A673 (cell line): Measurements from ENCODE around the gene SKP1.

ENCODE experiments used
- EZH2 ChIP-seq: fragments of 200-600 bp; sonication (generic); IDR thresholded peaks from 2 replicates; pipeline ENCODE4 v1.6.1; 2017; ENCODE audit warnings: borderline replicate concordance, low read depth, mild to moderate bottlenecking, mixed read lengths, antibody characterized with exemption, low read length; ENCODE audit not compliant: poor library complexity, severe bottlenecking
- TF ChIP-seq, protein P1 (sequence below): fragments of 300-800, 200-600 bp; sonication (generic); conservative IDR thresholded peaks from 2 replicates; pipeline ENCODE4 v1.5.1; 2017; ENCODE audit warnings: low read depth, mild to moderate bottlenecking, antibody characterized with exemption, low read length, moderate library complexity, mixed read lengths

DNA sequence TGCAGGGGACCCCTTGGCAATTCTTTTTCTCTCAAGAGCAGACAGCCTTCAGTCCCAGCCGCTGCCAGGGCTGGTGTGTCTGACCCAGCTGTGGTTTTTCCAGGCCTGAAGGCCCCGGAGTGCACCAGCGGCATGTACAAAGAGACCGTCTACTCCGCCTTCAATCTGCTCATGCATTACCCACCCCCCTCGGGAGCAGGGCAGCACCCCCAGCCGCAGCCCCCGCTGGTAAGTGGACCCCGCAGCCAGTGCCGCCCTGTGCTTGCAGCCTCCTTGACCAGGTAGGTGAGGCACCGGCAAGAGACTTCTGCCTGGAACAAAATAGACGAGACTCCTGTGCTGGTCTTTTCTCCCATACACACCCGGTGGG, 61.0 kb downstream of the SKP1 start:
- TF ChIP-seq, protein P1, sequence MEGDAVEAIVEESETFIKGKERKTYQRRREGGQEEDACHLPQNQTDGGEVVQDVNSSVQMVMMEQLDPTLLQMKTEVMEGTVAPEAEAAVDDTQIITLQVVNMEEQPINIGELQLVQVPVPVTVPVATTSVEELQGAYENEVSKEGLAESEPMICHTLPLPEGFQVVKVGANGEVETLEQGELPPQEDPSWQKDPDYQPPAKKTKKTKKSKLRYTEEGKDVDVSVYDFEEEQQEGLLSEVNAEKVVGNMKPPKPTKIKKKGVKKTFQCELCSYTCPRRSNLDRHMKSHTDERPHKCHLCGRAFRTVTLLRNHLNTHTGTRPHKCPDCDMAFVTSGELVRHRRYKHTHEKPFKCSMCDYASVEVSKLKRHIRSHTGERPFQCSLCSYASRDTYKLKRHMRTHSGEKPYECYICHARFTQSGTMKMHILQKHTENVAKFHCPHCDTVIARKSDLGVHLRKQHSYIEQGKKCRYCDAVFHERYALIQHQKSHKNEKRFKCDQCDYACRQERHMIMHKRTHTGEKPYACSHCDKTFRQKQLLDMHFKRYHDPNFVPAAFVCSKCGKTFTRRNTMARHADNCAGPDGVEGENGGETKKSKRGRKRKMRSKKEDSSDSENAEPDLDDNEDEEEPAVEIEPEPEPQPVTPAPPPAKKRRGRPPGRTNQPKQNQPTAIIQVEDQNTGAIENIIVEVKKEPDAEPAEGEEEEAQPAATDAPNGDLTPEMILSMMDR: no peak
- TF ChIP-seq EZH2: no peak
